Kidney tubule cell (primary cell): ENCODE measurements around the gene DSP.

Source experiments
- DNase-seq: peaks from one replicate; pipeline ENCODE4 v3.0.0-alpha.2; 2018; ENCODE audit warnings: low spot score

DSP gene

GRCh38 chr6:7591770-7592169, 50.3 kb downstream of the DSP start:
- no peak for DNase-seq

GRCh38 chr6:7593229-7593628, 51.8 kb downstream of the DSP start:
- peak; percentile 59 for DNase-seq

- DNase-seq = peak; percentile 35
These were observed 53.2 kb downstream of the DSP start for GRCh38 chr6:7594579-7595125.

GRCh38 chr6:7604003-7604402, 62.5 kb downstream of the DSP start:
- peak; percentile 30 for DNase-seq

GRCh38 chr6:7604506-7604905, 63.0 kb downstream of the DSP start:
- DNase-seq = no peak

- peak; percentile 68 for DNase-seq
These were observed 74.3 kb downstream of the DSP start for GRCh38 chr6:7615611-7616383.

- peak; percentile 70 for DNase-seq
These were observed 76.6 kb downstream of the DSP start for GRCh38 chr6:7617801-7618764.

GRCh38 chr6:7621761-7622160, 80.3 kb downstream of the DSP start:
- DNase-seq = peak; percentile 12

- DNase-seq = no peak
These were observed 83.6 kb downstream of the DSP start for GRCh38 chr6:7624796-7625710.

GRCh38 chr6:7628479-7628878, 87.0 kb downstream of the DSP start:
- DNase-seq = no peak

GRCh38 chr6:7628909-7629308, 87.4 kb downstream of the DSP start:
- DNase-seq = no peak

GRCh38 chr6:7629321-7629720, 87.8 kb downstream of the DSP start:
- DNase-seq = no peak

GRCh38 chr6:7630792-7631191, 89.3 kb downstream of the DSP start:
- DNase-seq = no peak

GRCh38 chr6:7631466-7631865, 90.0 kb downstream of the DSP start:
- no peak for DNase-seq

GRCh38 chr6:7632501-7633290, 91.2 kb downstream of the DSP start:
- no peak for DNase-seq

- DNase-seq = no peak
These were observed 91.9 kb downstream of the DSP start for GRCh38 chr6:7633361-7633760.

GRCh38 chr6:7636151-7636550, 94.7 kb downstream of the DSP start:
- DNase-seq = peak; percentile 59
